Measurements from ENCODE around the gene AP1S1.

AP1S1 gene

DNA sequence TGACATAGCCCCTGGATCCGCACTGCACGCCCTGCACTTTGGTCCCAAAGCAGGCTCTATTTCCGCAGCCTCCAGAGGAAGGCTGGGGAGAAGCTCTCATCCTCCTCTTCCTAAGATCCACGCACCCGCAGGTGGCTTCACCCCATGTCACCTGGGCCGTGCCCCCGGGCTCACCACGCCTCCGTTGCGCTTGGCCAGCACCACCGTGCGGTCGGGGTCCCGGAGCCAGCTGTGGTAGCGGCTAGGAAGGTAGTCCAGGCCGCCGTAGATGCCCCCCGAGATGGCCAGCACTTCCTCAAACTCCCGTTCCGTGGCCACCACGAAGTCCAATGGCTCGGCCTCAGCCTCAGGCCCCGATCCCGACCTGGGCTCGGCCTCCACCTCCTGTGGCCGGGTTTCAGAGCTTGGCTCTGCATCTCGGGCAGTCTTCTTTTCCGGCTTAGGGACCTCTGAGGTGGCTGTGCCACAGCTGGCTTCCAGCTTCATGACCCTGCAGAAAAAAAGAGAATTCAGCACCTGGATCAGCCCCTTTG lies 20.1 kb downstream of the AP1S1 start:
- Histone ChIP-seq H3K27me3 (ENCODE audit: insufficient read depth, poor library complexity, severe bottlenecking) (peaks cover 74% of the 10 kb centered on the region), H3K27ac (replicated peaks) (no peak overlapping the region), H3K4me3 (replicated peaks; ENCODE audit: insufficient read depth, low read length) (no peak overlapping the region)
- TF ChIP-seq, protein P1, sequence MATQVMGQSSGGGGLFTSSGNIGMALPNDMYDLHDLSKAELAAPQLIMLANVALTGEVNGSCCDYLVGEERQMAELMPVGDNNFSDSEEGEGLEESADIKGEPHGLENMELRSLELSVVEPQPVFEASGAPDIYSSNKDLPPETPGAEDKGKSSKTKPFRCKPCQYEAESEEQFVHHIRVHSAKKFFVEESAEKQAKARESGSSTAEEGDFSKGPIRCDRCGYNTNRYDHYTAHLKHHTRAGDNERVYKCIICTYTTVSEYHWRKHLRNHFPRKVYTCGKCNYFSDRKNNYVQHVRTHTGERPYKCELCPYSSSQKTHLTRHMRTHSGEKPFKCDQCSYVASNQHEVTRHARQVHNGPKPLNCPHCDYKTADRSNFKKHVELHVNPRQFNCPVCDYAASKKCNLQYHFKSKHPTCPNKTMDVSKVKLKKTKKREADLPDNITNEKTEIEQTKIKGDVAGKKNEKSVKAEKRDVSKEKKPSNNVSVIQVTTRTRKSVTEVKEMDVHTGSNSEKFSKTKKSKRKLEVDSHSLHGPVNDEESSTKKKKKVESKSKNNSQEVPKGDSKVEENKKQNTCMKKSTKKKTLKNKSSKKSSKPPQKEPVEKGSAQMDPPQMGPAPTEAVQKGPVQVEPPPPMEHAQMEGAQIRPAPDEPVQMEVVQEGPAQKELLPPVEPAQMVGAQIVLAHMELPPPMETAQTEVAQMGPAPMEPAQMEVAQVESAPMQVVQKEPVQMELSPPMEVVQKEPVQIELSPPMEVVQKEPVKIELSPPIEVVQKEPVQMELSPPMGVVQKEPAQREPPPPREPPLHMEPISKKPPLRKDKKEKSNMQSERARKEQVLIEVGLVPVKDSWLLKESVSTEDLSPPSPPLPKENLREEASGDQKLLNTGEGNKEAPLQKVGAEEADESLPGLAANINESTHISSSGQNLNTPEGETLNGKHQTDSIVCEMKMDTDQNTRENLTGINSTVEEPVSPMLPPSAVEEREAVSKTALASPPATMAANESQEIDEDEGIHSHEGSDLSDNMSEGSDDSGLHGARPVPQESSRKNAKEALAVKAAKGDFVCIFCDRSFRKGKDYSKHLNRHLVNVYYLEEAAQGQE (IDR thresholded peaks at IDR 0.05; ENCODE audit: insufficient replicate concordance, low read depth) = no peak
- TF ChIP-seq, protein P2, sequence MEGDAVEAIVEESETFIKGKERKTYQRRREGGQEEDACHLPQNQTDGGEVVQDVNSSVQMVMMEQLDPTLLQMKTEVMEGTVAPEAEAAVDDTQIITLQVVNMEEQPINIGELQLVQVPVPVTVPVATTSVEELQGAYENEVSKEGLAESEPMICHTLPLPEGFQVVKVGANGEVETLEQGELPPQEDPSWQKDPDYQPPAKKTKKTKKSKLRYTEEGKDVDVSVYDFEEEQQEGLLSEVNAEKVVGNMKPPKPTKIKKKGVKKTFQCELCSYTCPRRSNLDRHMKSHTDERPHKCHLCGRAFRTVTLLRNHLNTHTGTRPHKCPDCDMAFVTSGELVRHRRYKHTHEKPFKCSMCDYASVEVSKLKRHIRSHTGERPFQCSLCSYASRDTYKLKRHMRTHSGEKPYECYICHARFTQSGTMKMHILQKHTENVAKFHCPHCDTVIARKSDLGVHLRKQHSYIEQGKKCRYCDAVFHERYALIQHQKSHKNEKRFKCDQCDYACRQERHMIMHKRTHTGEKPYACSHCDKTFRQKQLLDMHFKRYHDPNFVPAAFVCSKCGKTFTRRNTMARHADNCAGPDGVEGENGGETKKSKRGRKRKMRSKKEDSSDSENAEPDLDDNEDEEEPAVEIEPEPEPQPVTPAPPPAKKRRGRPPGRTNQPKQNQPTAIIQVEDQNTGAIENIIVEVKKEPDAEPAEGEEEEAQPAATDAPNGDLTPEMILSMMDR (IDR thresholded peaks at IDR 0.05; ENCODE audit: insufficient read depth, low read length) = no peak
- TF ChIP-seq SPI1 (IDR thresholded peaks at IDR 0.05; ENCODE audit: borderline replicate concordance, low read depth) = 0 out of 2 replicates have a peak, but pooled peaks have one; percentile 4
- no peak for TF ChIP-seq GABPA (IDR thresholded peaks at IDR 0.05; ENCODE audit: low read depth)
- no peak for TF ChIP-seq POLR2AphosphoS5 (IDR thresholded peaks at IDR 0.05; ENCODE audit: low read depth)
- no peak for DNase-seq (ENCODE audit: low read depth in 1 of 2, low spot score in 1 of 2)

DNA sequence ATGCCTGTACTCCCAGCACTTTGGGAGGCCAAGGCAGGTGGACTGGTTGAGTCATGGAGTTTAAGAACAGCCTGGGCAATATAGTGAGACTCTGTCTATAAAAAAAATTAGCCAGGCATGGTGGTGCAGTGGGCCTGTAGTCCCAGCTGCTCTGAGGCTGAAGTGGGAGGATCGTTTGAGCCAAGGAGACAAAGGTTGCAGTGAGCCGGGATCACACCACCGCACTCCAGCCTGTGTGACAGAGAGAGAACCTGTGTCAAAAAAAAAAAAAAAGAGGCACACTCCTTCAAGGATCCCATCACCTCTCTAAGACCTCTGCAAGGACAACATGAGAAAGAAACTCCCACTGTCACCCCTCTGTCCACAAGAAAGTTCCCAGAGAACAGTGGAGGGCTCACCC lies 21.4 kb downstream of the AP1S1 start:
- TF ChIP-seq POLR2AphosphoS5 (IDR thresholded peaks at IDR 0.05; ENCODE audit: low read depth) = no peak
- no peak for TF ChIP-seq SPI1 (IDR thresholded peaks at IDR 0.05; ENCODE audit: borderline replicate concordance, low read depth)
- TF ChIP-seq GABPA (IDR thresholded peaks at IDR 0.05; ENCODE audit: low read depth) = no peak
- TF ChIP-seq, protein P1 (IDR thresholded peaks at IDR 0.05; ENCODE audit: insufficient replicate concordance, low read depth) = no peak
- TF ChIP-seq, protein P2 (IDR thresholded peaks at IDR 0.05; ENCODE audit: insufficient read depth, low read length) = no peak
- Histone ChIP-seq H3K27me3 (ENCODE audit: insufficient read depth, poor library complexity, severe bottlenecking) (peaks cover 74% of the 10 kb centered on the region), H3K4me3 (replicated peaks; ENCODE audit: insufficient read depth, low read length) (no peak overlapping the region), H3K27ac (replicated peaks) (no peak overlapping the region)
- no peak for DNase-seq (ENCODE audit: low read depth in 1 of 2, low spot score in 1 of 2)

DNA sequence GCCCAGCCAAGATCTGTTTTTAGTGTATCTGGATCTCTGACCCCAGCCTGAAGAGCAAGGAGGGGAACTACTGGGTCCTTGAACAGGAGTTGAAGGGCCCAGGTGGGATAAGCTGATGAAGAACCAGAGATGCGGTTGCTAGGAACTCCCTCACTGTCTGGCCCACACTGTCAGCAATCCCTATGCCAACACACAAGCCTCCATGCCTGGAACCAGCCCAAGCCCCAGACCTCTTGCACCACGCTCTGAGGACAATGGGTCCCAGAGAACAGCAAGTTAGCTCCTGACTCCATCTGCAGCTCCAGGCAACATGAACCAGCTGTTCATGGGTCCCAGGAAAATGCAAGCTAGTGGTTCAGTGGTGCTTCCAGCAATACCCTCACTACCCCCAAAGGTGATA lies 23.4 kb downstream of the AP1S1 start:
- H3K27me3 ChIP-seq (ENCODE audit: insufficient read depth, poor library complexity, severe bottlenecking) = peaks cover 67% of the 10 kb centered on the region
- no peak overlapping the region for H3K4me3 ChIP-seq (replicated peaks; ENCODE audit: insufficient read depth, low read length)
- TF ChIP-seq POLR2AphosphoS5 (IDR thresholded peaks at IDR 0.05; ENCODE audit: low read depth) (no peak), SPI1 (IDR thresholded peaks at IDR 0.05; ENCODE audit: borderline replicate concordance, low read depth) (no peak), GABPA (IDR thresholded peaks at IDR 0.05; ENCODE audit: low read depth) (no peak)
- TF ChIP-seq, protein P2 (IDR thresholded peaks at IDR 0.05; ENCODE audit: insufficient read depth, low read length) = no peak
- TF ChIP-seq, protein P1 (IDR thresholded peaks at IDR 0.05; ENCODE audit: insufficient replicate concordance, low read depth) = no peak
- H3K27ac ChIP-seq (replicated peaks) = no peak overlapping the region
- no peak for DNase-seq (ENCODE audit: low read depth in 1 of 2, low spot score in 1 of 2)

Data from HL-60 (cell line).